Subcutaneous adipose tissue (tissue), 4 donors: Measurements from ENCODE around the gene TEDC1. TPM values are rescaled to one million over a fixed set of nuclear protein-coding genes. Genes with fewer than 3 reads are reported as not detected.

Experiments used
- total RNA-seq, 4 donors: library from RNA; depleted of rRNA; stranded (reverse); fragments of >200 nt; gene quantifications; one replicate each; pipeline ENCODE4 v1.1.0, GENCODE V29; 2016
- TF ChIP-seq, protein P1 (sequence below): fragments of 450-650 bp; IDR thresholded peaks from one replicate; pipeline ENCODE4 v1.5.1; 2016; ENCODE audit warnings: low read depth, mild to moderate bottlenecking, control low read depth, antibody characterized with exemption, moderate library complexity

Gene TEDC1
- total RNA-seq, 4 donors from 2014 or later, result 1.3 to 3.5 (median 2.1) TPM

DNA sequence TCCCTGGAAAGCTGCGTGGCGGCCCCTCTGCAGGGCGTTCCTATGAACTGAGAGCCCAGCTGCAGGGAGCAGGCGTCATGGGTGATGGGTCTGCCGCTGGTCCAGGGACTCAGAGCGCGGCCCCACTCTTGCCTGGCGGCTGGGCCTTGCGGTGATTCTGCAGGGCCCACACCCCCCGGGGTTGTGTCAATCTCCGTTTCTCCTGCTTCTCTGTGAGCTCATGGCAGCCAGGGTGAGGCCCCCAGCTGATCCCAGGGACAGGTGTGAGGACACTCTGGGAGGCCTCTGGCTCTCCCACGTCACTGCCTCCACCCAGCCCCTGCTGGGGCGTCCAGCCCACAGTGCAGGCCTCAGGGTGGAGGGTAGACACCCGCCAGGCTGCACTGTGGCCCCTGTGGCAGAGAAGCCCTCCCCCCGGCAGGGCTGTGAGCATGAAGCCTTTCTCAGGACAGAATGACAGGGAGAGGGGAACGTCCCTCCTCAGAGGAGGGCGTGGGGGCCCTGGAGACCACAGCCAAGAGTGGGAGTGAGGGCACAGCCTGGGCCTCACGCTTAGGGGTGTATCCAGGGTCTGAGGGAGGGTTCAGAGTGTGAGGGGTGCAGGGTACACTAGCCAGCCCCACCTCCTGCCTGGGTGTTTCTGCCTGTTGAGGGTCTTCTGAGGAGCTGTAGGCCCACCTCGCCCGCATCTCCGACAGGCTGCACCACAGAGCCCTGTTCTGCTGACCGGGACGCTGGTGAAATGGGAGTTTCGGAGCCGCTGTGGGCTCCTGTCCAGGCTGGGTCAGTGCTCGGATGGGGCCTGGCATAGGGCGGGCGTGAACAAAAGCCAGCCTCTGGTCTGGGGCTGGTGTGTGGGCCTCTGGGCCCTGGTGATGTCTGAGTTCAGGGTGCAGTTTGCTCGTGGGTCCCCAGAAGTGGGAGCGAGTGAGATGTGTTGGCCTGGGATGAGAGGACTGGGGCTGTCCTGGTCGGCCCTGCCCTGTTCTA lies 43.1 kb upstream of the TEDC1 start:
- TF ChIP-seq, protein P1, sequence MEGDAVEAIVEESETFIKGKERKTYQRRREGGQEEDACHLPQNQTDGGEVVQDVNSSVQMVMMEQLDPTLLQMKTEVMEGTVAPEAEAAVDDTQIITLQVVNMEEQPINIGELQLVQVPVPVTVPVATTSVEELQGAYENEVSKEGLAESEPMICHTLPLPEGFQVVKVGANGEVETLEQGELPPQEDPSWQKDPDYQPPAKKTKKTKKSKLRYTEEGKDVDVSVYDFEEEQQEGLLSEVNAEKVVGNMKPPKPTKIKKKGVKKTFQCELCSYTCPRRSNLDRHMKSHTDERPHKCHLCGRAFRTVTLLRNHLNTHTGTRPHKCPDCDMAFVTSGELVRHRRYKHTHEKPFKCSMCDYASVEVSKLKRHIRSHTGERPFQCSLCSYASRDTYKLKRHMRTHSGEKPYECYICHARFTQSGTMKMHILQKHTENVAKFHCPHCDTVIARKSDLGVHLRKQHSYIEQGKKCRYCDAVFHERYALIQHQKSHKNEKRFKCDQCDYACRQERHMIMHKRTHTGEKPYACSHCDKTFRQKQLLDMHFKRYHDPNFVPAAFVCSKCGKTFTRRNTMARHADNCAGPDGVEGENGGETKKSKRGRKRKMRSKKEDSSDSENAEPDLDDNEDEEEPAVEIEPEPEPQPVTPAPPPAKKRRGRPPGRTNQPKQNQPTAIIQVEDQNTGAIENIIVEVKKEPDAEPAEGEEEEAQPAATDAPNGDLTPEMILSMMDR, result no peak

- TF ChIP-seq, protein P1, result no peak
Observed at GRCh38 chr14:105448706-105449111, 42.3 kb upstream of the TEDC1 start.

GRCh38 chr14:105449276-105450122 lies 41.5 kb upstream of the TEDC1 start:
- TF ChIP-seq, protein P1, result no peak

DNA sequence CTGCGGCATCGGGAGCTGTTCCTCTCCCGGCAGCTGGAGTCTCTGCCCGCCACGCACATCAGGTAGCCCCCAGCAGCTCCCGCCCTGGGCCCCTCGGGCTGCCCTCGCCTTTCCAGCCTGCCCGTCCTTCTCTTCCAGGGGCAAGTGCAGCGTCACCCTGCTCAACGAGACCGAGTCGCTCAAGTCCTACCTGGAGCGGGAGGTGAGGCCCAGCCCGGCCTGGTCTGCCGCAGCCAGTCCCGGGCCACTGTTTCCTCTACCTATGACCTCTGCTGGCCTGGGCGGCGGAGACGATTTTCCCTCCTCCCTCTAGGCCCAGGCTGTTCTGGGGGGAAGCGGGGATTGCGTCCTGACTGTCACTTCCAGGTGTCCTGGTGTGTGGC lies 40.9 kb upstream of the TEDC1 start:
- TF ChIP-seq, protein P1, result no peak

- TF ChIP-seq, protein P1, result no peak
Observed at GRCh38 chr14:105450864-105451720, 40.0 kb upstream of the TEDC1 start.

GRCh38 chr14:105452963-105453362 lies 38.1 kb upstream of the TEDC1 start:
- TF ChIP-seq, protein P1, result no peak
